NCI-H1092 (cell line): ENCODE data around the gene CACNB4.
A peak's percentile ranks its signal among the peaks of the same experiment; 100 is the strongest.

Experiments used
- DNase-seq: peaks from one replicate; lab custom pipeline; 2025; lab: John Stamatoyannopoulos, UW

CACNB4 gene

DNA sequence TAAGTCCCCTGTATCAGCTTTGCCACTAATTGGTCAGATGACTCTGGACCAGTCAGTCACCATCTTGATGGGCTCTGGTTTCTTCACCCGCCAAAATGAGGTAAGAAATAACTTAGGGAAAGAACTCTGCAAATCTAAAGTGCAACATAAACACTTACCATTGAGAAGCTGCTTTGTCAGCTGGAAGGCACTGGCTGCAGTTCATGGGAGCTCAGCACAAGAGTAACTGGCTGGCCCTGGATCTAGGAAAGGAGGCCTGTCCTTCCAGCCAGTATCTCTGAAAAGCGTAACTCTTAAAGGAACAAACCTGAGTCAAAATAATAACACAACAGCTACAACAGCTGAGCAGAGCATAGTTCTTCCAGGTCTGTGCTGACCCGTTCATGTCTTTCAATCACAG lies 123.9 kb downstream of the CACNB4 start:
- DNase-seq: no peak

DNA sequence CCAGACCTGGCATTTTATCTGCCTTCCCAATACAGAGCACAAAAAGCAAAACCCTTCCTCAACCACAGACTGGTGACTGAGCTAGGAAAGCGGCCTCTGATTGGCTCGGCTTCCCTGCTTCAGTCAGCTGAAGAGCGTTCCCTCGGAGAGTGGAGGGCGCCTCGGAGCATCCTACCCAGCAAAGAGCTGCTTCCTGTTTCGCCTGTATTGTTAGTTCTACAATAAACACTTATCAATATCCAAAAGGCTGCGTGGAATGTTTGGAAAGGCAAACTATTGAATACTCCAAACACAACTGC lies 125.0 kb downstream of the CACNB4 start:
- DNase-seq: peak; percentile 32

DNA sequence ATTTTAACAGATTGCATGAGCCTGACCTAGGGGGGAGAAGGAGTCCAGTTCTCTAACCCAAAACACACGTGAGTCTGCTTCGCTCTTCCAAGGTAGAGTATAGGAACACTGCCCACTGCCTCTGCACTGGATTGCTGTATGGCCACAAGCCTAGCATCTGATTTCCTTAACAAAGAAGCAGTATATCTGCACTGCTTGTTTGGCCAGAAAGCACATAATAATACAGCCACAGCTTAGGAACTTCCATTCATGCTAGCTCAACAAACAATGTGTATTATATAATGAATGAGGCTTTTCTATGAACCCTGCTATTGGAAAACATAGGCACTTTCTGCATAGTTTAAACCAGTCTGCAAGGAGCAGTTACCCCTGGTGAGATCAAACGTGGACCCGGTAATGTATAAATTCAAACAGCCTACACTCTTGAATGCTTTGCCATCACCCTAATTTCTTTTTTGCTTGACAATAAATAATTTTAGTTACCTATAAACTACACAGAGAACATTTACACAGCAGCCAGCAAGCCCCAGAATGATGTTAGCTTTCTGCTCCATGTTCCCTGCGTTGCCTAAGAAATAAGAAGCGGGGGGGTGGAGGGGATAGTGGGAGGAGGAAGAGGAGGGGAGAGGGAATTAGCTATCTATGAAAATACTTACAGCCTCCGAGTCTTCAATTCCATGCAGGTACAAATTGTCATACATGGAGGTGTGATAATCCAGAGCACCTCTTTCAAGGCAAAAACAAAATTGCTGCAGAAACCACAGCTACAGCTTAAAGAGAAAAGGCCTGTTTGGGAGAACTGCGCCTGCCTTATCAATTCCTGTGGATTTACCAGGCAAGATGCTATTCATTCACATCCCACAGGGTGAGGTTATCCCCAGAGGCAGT lies 125.6 kb downstream of the CACNB4 start:
- DNase-seq: no peak

DNA sequence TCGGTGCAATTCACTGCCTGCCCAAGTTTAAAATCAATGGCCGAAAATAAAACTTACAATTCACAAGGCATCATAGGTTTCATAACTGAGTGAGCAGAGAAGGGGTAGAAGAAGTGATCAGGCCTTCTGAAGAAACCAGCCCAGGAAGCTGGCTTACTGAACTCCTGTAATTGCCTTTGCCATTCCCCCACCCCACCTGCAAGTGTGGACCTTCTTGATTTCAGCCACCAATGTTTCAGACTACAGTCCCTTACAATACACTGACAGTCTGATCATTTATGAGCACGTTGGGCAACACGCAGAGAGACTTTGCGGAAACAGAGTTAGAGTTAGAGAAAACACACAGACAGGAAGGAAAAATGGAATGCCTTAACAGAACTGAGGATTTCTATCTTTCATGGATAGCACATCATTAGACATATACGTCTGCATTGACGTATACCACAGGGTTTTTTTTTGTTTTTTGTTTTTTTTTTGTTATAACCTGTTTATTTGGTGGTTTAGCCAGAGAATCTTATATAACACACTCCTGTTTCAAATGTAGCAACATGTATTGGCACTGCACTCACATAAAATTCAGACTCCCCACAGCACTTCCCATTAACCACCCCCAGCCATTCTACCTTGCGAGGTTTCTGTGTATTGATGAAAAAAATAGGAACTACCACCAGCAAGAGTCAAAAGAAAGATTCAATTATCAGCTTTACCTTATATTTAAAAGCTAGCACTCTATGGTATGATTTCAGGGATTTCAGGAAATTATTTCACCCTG lies 126.4 kb downstream of the CACNB4 start:
- no peak for DNase-seq

DNA sequence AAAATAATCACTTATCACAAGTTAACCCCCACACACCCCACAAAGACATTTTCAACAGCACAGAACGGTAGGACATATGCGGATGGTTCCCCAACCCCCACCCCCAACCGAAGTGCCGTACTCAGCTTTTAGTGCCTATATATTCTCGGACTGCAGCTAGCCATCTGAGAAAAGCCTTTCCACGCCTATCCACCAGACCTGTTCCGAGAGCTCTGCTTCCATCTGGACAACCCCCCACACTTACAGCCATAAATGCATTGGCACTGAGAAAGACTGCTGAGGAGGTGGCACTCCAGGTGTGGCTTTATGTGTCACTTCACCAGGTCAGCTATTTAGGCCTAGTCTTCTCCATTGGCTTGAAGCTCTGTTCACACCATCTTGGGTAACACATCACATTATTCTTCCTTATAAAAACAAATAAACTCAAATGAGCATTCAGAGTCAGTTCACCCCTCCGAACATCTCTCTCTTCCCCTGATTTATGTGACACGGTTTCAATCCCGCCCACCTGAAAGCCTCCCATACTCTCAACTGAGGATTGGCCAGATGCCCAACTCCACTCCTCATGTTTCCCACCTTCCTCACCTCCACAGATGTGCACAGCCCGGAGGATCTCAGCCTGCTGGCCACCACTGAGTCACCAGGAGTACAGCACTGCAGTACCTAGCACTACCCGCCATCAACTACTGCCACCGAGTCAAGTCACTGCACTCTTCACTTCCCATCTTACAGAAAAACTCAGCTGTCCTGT lies 127.4 kb downstream of the CACNB4 start:
- no peak for DNase-seq

DNA sequence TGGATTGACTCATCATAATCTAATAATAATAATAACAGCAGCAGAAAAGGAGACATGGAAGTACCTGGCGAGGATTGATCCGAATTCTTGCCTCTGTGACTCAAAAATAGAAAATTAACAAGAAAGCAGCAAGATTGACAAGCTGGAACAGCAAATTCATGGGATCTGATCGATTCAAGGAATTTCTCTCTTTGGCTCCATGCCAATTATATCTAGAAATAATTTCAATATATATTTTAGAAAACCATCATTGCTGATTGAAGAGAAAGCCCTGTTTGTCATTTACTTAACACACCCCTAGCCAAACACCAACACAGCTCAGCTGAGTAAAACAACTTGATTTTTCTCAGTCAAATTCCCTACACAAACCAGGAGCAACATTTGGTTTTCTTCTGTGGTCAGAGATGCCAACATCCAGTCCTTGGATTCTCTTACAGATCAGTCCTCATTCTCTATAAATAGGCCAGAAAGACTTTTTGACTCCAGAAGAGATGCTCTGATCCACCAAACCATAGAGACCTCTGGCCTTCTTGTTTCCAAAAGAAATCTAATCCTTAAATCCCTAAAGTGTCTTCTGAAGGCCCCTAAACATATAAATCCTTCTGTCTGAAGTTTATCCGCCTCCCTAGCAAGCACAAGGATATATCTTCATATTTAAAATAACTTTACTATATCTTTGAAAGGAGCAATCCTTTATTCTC lies 129.9 kb downstream of the CACNB4 start:
- no peak for DNase-seq

DNA sequence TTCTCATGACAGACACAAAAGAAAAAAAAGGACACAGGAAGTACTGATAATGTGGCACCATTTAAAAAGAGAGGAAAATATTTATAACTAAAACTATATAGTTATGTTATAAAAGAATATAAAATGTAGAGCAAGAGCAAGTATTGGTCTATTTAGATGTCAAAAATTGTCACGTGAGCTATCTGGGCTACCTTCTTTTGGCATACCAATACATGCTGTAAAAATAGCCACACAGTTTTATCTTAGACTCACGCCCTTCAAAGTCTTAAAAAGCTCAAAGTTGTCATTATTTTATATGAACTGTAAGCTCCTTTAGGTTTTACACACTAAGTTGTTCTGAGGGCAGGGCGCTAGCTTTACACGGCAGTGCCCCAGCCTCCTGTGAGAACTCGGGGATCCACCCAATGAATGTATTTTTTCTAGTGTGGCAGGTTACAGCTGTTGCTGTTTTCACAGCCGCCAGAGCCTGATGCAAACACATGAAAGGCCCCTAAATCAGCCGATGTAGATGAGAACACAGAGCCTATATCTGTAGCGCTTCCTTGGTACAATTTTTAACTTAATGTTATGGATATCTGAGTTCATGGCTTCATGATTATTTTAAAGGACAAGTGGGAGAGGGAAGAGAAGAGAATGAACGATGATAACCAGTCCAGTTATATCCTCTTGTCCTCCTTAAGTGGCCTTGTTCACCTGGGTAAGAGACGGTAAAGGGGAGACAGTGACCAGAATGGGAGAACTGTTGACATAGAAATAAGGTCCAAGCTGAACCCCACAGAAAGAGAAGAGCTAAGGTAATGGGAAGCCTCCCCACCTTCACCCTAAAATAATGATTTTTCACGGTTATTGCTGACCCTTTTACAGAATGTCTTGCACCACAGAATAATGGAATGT lies 130.8 kb downstream of the CACNB4 start:
- DNase-seq: no peak

DNA sequence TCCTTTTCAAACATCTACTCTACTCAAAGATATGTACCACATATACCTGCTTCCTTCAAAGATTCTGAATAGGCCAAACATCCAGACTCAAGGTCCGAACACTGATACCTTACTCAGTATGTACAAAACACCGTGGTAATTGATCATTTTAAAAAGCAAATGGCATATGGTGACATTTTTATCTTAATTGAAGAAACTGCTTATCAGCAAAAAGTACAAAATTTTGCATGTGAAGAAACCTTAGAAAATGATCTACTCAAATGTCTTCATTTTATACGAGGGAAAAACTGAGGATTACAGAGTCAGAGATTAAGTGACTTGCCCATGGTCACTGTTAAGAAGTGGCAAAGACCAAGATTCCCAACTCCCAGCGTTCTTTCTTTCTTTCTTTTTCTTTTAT lies 133.0 kb downstream of the CACNB4 start:
- no peak for DNase-seq

DNA sequence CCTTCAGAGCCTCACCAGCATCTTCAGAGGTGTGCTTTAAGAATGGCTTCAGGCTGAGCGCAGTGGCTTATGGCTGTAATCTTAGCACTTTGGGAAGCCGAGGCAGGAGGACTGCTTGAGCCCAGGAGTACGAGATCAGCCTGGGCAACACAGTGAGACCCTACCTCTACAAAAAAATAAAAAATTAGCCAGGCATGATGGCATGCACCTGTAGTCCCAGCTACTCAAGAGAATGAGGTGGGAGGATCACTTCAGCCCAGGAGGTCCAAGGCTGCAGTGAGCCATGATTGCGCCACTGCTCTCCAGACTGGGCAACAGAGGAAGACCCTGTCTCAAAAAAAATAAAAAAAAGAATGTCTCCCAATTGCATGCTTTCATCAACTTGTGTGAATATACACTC lies 137.3 kb downstream of the CACNB4 start:
- DNase-seq: no peak

DNA sequence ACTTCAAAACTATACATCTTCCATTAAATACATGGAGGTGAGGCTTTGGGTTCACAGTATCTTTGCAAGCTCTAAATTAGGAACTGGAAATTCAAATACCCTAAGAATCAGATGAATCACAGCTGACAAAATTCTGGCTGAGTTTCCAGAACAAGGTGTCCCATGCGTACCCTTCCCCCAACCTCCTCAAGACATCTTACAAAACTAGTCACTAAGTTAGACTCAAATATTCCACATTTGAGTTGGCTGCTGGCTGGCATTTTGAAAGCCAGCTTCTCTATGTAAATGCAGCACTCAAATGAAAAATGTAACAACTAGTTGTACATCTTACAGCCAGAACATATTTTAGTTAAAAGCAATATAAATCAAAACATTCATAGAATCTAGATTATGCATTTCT lies 139.6 kb downstream of the CACNB4 start:
- no peak for DNase-seq

DNA sequence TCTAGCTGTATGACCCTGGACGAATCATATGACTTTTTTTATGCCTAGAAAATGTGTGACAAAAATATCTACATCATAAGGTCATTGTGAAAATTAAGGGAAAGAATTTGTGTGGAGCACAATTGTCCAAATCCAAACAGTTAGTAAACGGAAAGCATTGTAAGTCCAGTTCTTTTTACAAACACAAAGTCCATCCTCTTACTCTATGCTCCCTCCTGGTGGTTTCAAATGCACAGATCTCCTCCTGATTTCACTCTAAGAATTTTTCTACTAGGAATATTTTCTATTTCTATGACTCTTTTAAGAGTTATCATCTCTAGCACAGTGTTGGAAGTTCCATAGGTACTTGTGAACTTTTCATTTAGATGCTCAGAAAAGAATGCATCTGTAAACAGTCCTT lies 145.4 kb downstream of the CACNB4 start:
- no peak for DNase-seq

DNA sequence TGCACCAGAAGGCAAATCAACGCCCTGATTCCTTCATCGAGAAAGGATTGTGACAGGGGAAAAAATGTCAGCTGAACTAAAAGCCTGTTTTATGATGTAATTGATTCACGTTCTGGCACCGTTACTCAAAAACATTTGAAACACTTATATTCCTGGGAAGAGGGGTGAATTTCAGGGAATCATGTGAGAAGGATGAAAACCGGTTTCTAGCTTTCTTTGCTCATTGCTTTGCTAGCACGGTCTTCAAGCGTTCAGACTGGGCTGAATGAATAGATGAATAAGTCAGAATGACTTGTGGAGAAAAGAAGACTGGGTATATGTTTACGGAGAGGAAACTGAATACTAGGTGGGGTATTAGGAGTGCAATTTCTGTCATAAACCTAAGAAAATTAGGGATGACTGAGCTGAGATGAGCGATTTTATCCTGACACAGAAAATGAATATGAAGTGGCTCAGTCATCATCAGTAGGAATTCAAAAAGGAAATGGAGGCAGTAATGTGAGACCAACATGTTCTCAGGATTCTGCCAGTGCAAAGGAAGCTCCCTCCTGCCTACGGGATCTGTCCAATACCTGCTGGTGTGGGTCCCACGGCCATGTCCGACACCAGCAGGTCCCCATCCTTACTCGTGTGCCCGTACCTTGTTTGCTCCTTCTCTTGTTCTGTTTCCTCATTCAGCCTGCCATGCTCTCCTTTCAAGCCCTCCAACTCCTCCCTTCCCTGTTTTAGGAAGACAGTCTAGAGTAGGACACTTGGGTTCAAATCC lies 146.0 kb downstream of the CACNB4 start:
- DNase-seq: no peak

DNA sequence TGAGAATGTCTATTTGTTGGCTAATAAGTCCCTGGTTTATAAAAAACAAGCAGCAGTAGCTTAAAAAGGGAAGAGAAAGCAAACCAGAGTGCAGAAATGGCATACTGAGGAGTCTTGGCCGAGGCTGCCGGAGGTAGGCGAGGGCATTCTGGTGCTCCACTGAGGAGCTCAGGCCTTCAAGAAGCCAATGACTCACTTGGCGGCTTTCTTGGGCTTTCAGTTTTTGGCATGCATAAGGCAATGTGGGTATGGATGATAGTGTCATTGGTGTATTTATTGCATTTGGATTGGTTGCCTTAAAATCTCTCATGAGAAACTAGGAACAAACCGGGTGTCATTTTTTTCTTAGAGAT lies 151.1 kb downstream of the CACNB4 start:
- DNase-seq: no peak

DNA sequence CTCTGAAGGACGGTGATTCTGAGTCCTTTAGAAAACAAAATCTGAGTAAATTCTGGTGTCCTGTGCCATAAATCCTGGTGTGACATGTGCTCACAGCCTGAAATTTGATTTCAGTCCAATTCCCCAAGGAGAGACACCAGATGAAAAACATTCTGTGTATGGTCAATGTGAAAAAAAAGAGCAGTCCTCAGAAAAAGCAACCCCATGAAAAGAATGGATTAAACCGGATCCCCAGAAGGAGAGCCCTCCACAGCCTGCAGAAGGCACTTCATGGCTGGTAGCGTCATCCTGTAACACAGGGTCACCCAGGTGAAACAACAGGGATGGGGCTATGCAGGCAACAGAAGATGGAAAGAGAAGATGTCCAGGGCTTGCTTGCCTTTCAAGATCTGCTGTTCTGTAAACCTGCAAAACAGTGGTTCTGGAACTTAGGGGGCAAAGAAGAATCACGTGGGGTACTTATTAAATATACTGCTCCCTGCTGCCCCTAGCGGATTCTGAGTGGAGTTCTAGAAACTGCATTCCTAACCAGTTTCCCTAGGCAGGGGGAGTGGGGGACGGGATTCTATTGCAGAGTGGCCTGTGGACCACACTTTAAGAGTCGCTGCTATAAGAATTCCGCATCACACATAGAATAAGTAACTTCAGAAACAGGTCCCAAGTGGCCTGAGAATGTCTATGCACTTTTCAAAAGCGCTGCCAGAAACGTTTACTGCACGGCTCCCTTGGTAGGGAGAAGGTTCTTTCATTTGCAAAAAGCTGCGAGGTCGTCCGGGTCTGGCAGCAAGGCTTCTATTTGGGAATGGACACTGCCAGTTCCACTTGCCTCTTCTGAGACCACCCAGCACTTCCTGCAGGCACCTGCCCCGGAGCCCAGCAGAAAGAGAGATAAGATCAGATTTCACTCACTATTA lies 151.7 kb downstream of the CACNB4 start:
- no peak for DNase-seq

DNA sequence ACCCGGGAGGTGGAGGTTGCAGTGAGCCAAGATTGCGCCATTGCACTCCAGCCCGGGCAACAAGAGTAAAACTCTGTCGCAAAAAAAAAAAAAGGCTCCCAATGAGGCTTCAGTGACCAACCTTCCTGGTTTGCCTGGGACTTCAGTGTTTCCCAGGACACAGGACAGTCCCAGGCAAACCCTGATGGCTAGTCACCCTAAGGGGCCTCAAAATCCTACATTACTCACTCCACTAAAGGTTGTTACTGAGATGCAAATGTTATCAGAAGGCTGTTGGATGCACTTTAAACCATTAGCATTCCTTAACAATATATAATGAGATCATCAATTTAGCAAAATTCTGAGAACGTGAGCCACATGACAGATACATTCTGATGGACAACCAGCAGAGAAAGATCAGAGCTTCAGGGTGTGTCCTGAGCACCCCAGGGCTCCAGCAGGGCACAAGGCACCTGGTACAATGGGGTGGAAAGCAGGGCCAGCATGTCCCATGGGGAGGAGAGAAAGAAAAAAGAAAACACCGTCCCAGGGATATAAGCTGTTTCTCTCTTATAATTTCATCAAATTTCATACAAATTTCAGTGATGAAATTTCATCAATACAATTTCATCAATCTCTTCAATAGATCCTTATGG lies 152.5 kb downstream of the CACNB4 start:
- no peak for DNase-seq

DNA sequence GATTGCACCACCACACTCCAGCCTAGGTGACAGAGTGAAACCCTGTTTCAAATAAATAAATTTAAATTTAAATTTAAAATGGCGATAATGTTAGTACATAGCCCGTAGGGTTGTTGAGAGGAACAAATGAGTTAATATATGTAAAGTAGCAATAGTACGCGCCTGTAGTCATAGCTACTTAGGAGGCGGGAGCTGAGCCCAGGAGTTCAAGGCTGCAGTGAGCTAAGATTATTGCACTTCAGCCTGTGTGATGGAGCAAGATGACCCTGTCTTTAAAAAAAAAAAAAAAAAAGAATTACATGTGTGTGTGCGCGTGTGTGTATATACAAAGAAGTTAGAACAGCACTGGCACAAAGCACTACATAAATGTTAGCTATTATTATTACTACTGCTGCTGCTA lies 153.2 kb downstream of the CACNB4 start:
- DNase-seq: no peak

DNA sequence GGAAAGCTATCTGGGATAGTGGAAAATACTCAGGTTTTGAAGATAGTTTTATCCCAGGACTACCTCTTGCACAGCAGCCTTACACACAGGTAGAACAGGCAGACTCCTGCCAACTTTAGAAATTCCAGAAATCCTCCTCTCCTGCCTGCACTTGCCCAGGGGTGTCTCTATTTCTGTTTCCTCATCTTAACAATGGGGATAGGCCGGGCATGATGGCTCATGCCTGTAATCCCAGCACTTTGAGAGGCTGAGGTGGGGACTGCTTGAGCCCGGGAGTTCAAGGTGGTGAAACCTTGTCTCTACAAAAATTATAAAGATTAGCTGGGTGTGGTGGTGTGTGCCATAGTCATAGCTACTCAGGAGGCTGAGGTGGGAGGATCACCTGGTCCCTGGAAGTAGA lies 153.7 kb downstream of the CACNB4 start:
- no peak for DNase-seq

DNA sequence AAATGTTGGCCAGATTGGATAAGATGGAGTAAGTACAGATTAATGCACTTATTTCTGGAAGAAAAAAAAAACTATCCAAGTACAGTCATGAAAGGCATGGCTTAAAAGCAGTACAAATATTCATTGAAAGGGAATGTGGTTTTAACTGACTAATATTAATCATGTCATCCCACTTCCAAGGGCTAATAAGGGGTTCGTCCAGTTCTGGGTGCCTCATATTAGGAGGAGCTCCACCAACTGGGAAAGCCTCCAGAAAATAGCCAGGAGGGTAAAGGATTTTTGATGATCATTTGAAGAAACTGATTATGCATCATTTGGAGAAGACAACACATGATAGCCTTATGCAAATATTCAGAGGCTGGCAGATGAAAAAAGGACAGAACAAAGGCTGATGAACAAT lies 155.4 kb downstream of the CACNB4 start:
- no peak for DNase-seq
